ENCODE measurements around the gene MAN2C1.

MAN2C1 gene

GRCh38 chr15:75309711-75310110 lies 58.7 kb downstream of the MAN2C1 start:
- no peak for ATAC-seq
- TF ChIP-seq CSDC2 (CRISPR knock-in tag; IDR thresholded peaks at IDR 0.05) (no peak), ZNF70 (CRISPR knock-in tag; IDR thresholded peaks at IDR 0.05) (no peak), ISL1 (CRISPR knock-in tag; IDR thresholded peaks at IDR 0.05) (no peak), PPARA (CRISPR knock-in tag; IDR thresholded peaks at IDR 0.05; ENCODE audit: borderline replicate concordance) (no peak), TOX (CRISPR knock-in tag; IDR thresholded peaks at IDR 0.05; ENCODE audit: borderline replicate concordance) (no peak), BACH2 (CRISPR knock-in tag; IDR thresholded peaks at IDR 0.05; ENCODE audit: borderline replicate concordance) (no peak), ARNTL (CRISPR knock-in tag; IDR thresholded peaks at IDR 0.05; ENCODE audit: borderline replicate concordance, low read depth) (no peak), ZFP3 (CRISPR knock-in tag; IDR thresholded peaks at IDR 0.05) (no peak), GLIS3 (CRISPR knock-in tag; IDR thresholded peaks at IDR 0.05) (no peak), CREB5 (CRISPR knock-in tag; IDR thresholded peaks at IDR 0.05; ENCODE audit: low read depth) (no peak), CSRNP3 (CRISPR knock-in tag; IDR thresholded peaks at IDR 0.05) (no peak), ZNF8 (CRISPR knock-in tag; IDR thresholded peaks at IDR 0.05) (no peak), RARB (CRISPR knock-in tag; IDR thresholded peaks at IDR 0.05) (no peak), ZFP30 (CRISPR knock-in tag; IDR thresholded peaks at IDR 0.05) (no peak), TCF4 (CRISPR knock-in tag; IDR thresholded peaks at IDR 0.05; ENCODE audit: borderline replicate concordance) (no peak), PATZ1 (CRISPR knock-in tag; IDR thresholded peaks at IDR 0.05; ENCODE audit: borderline replicate concordance) (no peak), SNAI2 (CRISPR knock-in tag; IDR thresholded peaks at IDR 0.05) (no peak), ZNF565 (CRISPR knock-in tag; conservative IDR thresholded peaks at IDR 0.05; ENCODE audit: low read depth) (no peak), POU6F1 (CRISPR knock-in tag; IDR thresholded peaks at IDR 0.05; ENCODE audit: borderline replicate concordance, low read depth) (no peak), TSHZ2 (CRISPR knock-in tag; IDR thresholded peaks at IDR 0.05) (no peak)

GRCh38 chr15:75307778-75308390 lies 60.5 kb downstream of the MAN2C1 start:
- TF ChIP-seq ZNF70 (CRISPR knock-in tag; IDR thresholded peaks at IDR 0.05) (no peak), TOX (CRISPR knock-in tag; IDR thresholded peaks at IDR 0.05; ENCODE audit: borderline replicate concordance) (no peak), ZC3H10 (CRISPR knock-in tag; IDR thresholded peaks at IDR 0.05) (no peak), ISL1 (CRISPR knock-in tag; IDR thresholded peaks at IDR 0.05) (no peak), ZNF8 (CRISPR knock-in tag; IDR thresholded peaks at IDR 0.05) (no peak), ZFP30 (CRISPR knock-in tag; IDR thresholded peaks at IDR 0.05) (no peak), GLIS3 (CRISPR knock-in tag; IDR thresholded peaks at IDR 0.05) (no peak), OSR1 (CRISPR knock-in tag; IDR thresholded peaks at IDR 0.05) (no peak), ZNF565 (CRISPR knock-in tag; conservative IDR thresholded peaks at IDR 0.05; ENCODE audit: low read depth) (no peak), PATZ1 (CRISPR knock-in tag; IDR thresholded peaks at IDR 0.05; ENCODE audit: borderline replicate concordance) (no peak), ARNTL (CRISPR knock-in tag; IDR thresholded peaks at IDR 0.05; ENCODE audit: borderline replicate concordance, low read depth) (no peak), BACH2 (CRISPR knock-in tag; IDR thresholded peaks at IDR 0.05; ENCODE audit: borderline replicate concordance) (no peak), TCF4 (CRISPR knock-in tag; IDR thresholded peaks at IDR 0.05; ENCODE audit: borderline replicate concordance) (no peak)
- peak; percentile 76 for ATAC-seq

All from SK-N-SH treated with all-trans-retinoic acid at 6 μM for 48 hours (cell line).